DOHH2 (cell line): ENCODE results near the gene RAB22A.
"Not testable (repeated sequence)": the region's sequence is repeated elsewhere in the genome, so short reads cannot be mapped to it uniquely, and the experiment has no call there.

Experiments
- EZH2phosphoT487 ChIP-seq: fragments of 200-600 bp; sonication (generic); IDR thresholded peaks from 2 replicates; pipeline ENCODE4 v1.6.1; 2017; ENCODE audit warnings: borderline replicate concordance, mild to moderate bottlenecking, antibody characterized with exemption, low read length, moderate library complexity, mixed read lengths
- TF ChIP-seq, protein P1 (sequence below): fragments of 200-600 bp; sonication (generic); IDR thresholded peaks from one replicate; pipeline ENCODE4 v1.5.1; 2014; ENCODE audit warnings: antibody characterized with exemption, mild to moderate bottlenecking, low read depth, low read length; ENCODE audit not compliant: poor library complexity, severe bottlenecking

- TF ChIP-seq, protein P1, sequence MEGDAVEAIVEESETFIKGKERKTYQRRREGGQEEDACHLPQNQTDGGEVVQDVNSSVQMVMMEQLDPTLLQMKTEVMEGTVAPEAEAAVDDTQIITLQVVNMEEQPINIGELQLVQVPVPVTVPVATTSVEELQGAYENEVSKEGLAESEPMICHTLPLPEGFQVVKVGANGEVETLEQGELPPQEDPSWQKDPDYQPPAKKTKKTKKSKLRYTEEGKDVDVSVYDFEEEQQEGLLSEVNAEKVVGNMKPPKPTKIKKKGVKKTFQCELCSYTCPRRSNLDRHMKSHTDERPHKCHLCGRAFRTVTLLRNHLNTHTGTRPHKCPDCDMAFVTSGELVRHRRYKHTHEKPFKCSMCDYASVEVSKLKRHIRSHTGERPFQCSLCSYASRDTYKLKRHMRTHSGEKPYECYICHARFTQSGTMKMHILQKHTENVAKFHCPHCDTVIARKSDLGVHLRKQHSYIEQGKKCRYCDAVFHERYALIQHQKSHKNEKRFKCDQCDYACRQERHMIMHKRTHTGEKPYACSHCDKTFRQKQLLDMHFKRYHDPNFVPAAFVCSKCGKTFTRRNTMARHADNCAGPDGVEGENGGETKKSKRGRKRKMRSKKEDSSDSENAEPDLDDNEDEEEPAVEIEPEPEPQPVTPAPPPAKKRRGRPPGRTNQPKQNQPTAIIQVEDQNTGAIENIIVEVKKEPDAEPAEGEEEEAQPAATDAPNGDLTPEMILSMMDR, result not testable (repeated sequence)
- TF ChIP-seq EZH2phosphoT487, result not testable (repeated sequence)
These were observed 104.7 kb downstream of the RAB22A start for GRCh38 chr20:58414216-58414615.
